Urinary bladder (tissue), 4 donors: Measurements from ENCODE around the gene ACAD11. TPM values are rescaled to one million over a fixed set of nuclear protein-coding genes. Genes with fewer than 3 reads are reported as not detected.

Source experiments
- DNase-seq: peaks from one replicate; pipeline ENCODE4 v3.0.0-alpha.2; 2015; ENCODE audit errors: extremely low spot score
- H3K27ac ChIP-seq: one replicate; pipeline ENCODE4 v1.5.1; 2013; ENCODE audit warnings: low read depth, mild to moderate bottlenecking, moderate library complexity
- H3K36me3 ChIP-seq: one replicate; pipeline ENCODE4 v1.6.1; 2013; ENCODE audit warnings: mild to moderate bottlenecking, moderate library complexity; ENCODE audit not compliant: insufficient read depth
- H3K4me1 ChIP-seq: one replicate; pipeline ENCODE4 v1.6.1; 2013; ENCODE audit warnings: mild to moderate bottlenecking, moderate library complexity; ENCODE audit not compliant: insufficient read depth
- H3K4me3 ChIP-seq: one replicate; pipeline ENCODE4 v1.5.1; 2013; ENCODE audit warnings: low read depth, low read length
- WGBS: extraction: QIAGEN DNeasy Blood & Tissue Kit; methylation state at CpG from one replicate; pipeline ENCODE4 v1.1.7; 2013; 5-methylcytosine and 5-hydroxymethylcytosine counted together
- polyA plus RNA-seq: library from polyadenylated mRNA; stranded (reverse); fragments of 200-250 nt; gene quantifications from one replicate; pipeline ENCODE4 v1.2.3, GENCODE V29; 2013
- total RNA-seq: library from RNA; depleted of rRNA; stranded (reverse); fragments of >200 nt; gene quantifications from one replicate; pipeline ENCODE4 v1.2.3, GENCODE V29; 2014
- donor health status: healthy with polysubstance abuse.
- donor health status: healthy.

ACAD11 gene
- total and polyA plus RNA-seq, 2 donors: 10.2 to 47.3 TPM

DNA sequence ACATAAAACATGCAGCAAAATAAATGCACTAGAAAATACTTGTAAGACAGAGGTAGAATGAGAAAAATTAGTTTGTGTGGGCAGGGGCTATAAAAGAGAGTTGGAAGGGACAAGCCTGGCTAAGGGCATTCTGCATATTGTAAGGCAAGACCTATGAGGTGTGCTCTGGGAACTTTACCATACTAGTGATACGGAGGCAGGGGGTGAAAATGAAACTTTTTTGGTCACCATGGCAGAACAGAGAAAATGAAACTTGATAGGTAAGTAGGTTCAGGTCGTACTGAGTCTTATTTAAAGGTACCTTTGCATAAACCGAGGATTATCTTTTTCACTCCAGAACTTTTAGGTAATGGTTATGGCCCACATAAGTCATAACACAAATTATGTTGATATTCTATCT, 137.3 kb downstream of the ACAD11 start:
- WGBS: 88% methylated on average over 3 of the region's 3 CpGs
- DNase-seq: no peak
- peaks cover 5% of the 10 kb centered on the region for H3K36me3 ChIP-seq

DNA sequence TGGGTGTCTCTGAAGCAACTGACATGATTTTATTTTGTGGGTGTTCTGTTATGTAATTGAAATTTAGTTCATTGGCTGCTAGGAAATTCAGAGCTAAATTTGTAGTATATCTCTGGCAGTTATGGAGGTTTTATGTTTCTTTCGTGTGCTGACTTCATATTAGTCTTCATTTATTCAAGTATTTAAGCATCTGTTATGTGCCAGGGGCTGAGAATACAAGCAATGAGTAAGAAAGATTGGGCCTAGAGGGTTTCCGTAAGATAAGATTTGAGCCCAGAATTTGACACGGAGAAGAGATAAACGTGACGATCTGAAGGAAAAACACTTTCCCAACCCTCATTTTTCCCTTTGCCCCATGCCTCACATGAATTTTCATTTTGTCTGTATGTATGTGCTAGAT, 137.7 kb downstream of the ACAD11 start:
- no peak overlapping the region for H3K27ac ChIP-seq
- H3K4me3 ChIP-seq: no peak overlapping the region
- 74% methylated on average over 5 of the region's 5 CpGs for WGBS
- peaks cover 7% of the 10 kb centered on the region for H3K36me3 ChIP-seq
- no peak for DNase-seq
- no peaks in the 10 kb centered on the region for H3K4me1 ChIP-seq

More for the DNA sequence above, 137.3 kb downstream of the ACAD11 start:
- Histone ChIP-seq H3K4me1 (no peaks in the 10 kb centered on the region), H3K4me3 (no peak overlapping the region), H3K27ac (no peak overlapping the region)

DNA sequence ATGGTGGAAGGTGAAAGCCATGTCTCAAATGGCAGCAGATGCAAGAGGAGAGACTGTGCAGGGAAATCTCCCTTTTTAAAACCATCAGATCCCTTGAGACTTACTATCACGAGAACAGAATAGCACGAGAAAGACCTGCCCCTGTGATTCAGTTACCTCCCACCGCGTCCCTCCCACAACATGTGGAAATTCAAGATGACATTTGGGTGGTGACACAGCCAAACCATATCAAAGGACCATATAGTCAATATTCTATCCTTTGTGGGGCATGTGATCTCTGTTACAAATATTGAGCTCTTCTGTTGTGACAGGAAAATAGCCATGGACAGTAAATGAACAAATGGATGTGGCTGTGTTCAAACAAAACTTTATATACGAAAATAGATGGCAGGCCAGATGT, 139.7 kb downstream of the ACAD11 start:
- Histone ChIP-seq H3K27ac (no peak overlapping the region), H3K36me3 (peaks cover 8% of the 10 kb centered on the region), H3K4me1 (no peaks in the 10 kb centered on the region), H3K4me3 (no peak overlapping the region)
- 94% methylated on average over 5 of the region's 5 CpGs for WGBS
- DNase-seq: no peak

DNA sequence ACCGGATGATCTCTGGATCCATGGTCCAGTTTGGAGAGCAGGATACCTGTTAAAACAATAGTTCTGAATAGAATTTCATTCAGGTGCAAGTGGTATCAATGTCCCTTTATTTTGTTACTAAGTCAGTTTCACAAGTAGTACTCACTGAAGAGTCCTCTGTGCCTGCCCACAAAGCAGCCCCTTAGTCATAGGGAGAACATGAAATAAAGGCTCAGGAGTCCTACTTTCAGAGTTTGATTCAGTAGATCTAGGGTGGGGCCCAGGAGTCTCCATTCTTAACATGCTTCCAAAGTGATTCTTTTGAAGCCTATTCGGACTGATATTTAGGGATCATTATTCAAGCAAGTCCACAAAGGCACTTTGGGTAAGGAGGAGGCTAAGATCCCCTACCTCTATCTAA, 142.3 kb downstream of the ACAD11 start:
- DNase-seq: no peak
- Histone ChIP-seq H3K4me1 (no peaks in the 10 kb centered on the region), H3K27ac (no peak overlapping the region), H3K36me3 (peaks cover 3% of the 10 kb centered on the region), H3K4me3 (no peak overlapping the region)
- 94% methylated on average over 2 of the region's 2 CpGs for WGBS

DNA sequence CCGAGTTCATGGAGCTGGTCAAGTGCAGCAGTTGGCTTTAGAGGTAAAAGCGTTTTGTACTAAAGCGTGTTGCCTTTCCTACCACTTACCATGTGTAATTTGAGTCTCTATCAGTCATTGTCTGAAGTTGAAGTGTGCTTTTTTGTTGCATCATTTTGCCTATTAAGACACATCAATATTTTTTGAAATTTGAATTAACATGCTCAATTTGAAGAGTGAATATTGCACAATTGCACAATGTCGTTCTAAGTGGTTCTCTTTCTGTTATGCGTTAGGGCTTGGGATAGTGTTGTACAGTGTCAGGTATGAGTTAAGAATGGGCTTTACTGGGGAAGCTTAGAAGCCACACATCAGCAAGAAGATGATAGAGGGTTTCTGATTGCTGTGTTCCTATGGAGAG, 146.6 kb downstream of the ACAD11 start:
- no peak overlapping the region for H3K27ac ChIP-seq
- no peaks in the 10 kb centered on the region for H3K4me1 ChIP-seq
- H3K4me3 ChIP-seq: no peak overlapping the region
- DNase-seq: no peak
- 96% methylated on average over 5 of the region's 5 CpGs for WGBS
- peaks cover 3% of the 10 kb centered on the region for H3K36me3 ChIP-seq

DNA sequence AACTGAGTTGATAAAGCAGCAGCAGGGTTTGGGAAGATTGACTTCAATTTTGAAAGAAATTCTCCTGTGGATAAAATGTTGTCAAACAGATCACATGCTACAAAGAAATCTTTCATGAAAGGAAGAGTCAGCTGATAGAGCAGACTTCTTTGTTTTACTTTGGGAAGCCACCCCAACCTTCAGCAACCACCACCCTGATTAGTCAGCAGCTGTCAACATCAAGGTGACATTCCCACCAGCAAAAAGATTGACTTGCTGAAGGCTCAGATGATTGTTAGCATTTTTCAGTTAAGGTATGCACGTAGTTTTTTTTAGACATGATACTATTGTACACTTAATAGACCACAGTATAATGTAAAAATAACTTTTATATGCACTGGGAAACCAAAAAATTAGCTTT, 150.1 kb downstream of the ACAD11 start:
- 89% methylated on average over 1 of the region's 1 CpG for WGBS
- no peak for DNase-seq
- Histone ChIP-seq H3K27ac (no peak overlapping the region), H3K4me3 (no peak overlapping the region), H3K36me3 (no peaks in the 10 kb centered on the region), H3K4me1 (no peaks in the 10 kb centered on the region)

DNA sequence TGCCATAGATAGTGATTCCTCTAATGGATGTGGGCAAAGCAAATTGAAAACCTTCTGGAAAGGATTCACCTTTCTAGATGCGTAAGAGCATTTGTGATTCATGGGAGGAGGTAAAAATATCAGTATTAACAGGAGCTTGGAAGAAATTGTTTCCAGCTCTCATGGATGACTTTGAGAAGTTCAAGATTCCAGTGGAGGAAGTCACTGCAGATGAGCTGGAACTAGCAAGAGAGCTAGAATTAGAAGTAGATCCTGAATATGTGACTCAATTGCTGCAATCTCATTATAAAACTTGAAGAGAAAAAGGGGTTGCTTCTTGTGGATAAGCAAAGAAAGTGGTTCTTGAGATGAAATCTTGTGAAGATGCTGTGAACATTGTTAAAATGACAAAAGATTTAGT, 150.5 kb downstream of the ACAD11 start:
- 97% methylated on average over 1 of the region's 1 CpG for WGBS
- Histone ChIP-seq H3K36me3 (no peaks in the 10 kb centered on the region), H3K4me3 (no peak overlapping the region), H3K27ac (no peak overlapping the region), H3K4me1 (no peaks in the 10 kb centered on the region)
- no peak for DNase-seq

Other genes with a start within 250 kb of the ACAD11 start
- 111 TPM for gene DNAJC13, start 242.3 kb downstream of the ACAD11 start, total RNA-seq
- 17.3 TPM for gene DNAJC13, start 242.3 kb downstream of the ACAD11 start, polyA plus RNA-seq
- 6.8 TPM for gene ACKR4, start 62.5 kb downstream of the ACAD11 start, total RNA-seq
- 2.1 TPM for gene ACKR4, start 62.5 kb downstream of the ACAD11 start, polyA plus RNA-seq
- gene UBA5, start 520 bp upstream of the ACAD11 start, total RNA-seq: 57.9 TPM
- 28.2 TPM for gene UBA5, start 520 bp upstream of the ACAD11 start, polyA plus RNA-seq
- gene NPHP3, start 62.6 kb upstream of the ACAD11 start, total RNA-seq: 104 TPM
- 13.0 TPM for gene NPHP3, start 62.6 kb upstream of the ACAD11 start, polyA plus RNA-seq